Stimulated activated CD4-positive, alpha-beta T cell treated with anti-CD3 and anti-CD28 coated beads, Interleukin-4, amount 100 ng/mL, for 24 hours (primary cell): Measurements from ENCODE around the gene INPP4B.
"Not testable (repeated sequence)": the region's sequence is repeated elsewhere in the genome, so short reads cannot be mapped to it uniquely, and the experiment has no call there.

Source experiments
- DNase-seq: peaks from one replicate; pipeline ENCODE4 v3.0.0-alpha.2; 2020

The INPP4B gene

GRCh38 chr4:142671516-142671915 lies 174.6 kb downstream of the INPP4B start:
- no peak for DNase-seq

- DNase-seq, result no peak
Measured at GRCh38 chr4:142663828-142664227, 182.3 kb downstream of the INPP4B start.

- no peak for DNase-seq
Measured at GRCh38 chr4:142660728-142661127, 185.4 kb downstream of the INPP4B start.

- DNase-seq, result peak; percentile 6
Measured at GRCh38 chr4:142656178-142656577, 189.9 kb downstream of the INPP4B start.

GRCh38 chr4:142648378-142648777 lies 197.7 kb downstream of the INPP4B start:
- no peak for DNase-seq

GRCh38 chr4:142645475-142646108 lies 200.5 kb downstream of the INPP4B start:
- DNase-seq, result no peak

- DNase-seq, result not testable (repeated sequence)
Measured at GRCh38 chr4:142644628-142645027, 201.5 kb downstream of the INPP4B start.

- DNase-seq, result no peak
Measured at GRCh38 chr4:142637614-142638013, 208.5 kb downstream of the INPP4B start.

GRCh38 chr4:142631836-142632235 lies 214.3 kb downstream of the INPP4B start:
- no peak for DNase-seq

GRCh38 chr4:142615324-142615665 lies 230.8 kb downstream of the INPP4B start:
- DNase-seq, result no peak

GRCh38 chr4:142614621-142615323 lies 231.3 kb downstream of the INPP4B start:
- no peak for DNase-seq

- no peak for DNase-seq
Measured at GRCh38 chr4:142607976-142608375, 238.1 kb downstream of the INPP4B start.

GRCh38 chr4:142600952-142601351 lies 245.1 kb downstream of the INPP4B start:
- DNase-seq, result no peak

- no peak for DNase-seq
Measured at GRCh38 chr4:142598132-142598531, 248.0 kb downstream of the INPP4B start.

- no peak for DNase-seq
Measured at GRCh38 chr4:142596595-142596994, 249.5 kb downstream of the INPP4B start.

GRCh38 chr4:142596121-142596520 lies 250.0 kb downstream of the INPP4B start:
- no peak for DNase-seq

- DNase-seq, result no peak
Measured at GRCh38 chr4:142595222-142595871, 250.8 kb downstream of the INPP4B start.

- no peak for DNase-seq
Measured at GRCh38 chr4:142585411-142585810, 260.7 kb downstream of the INPP4B start.

GRCh38 chr4:142583708-142584107 lies 262.4 kb downstream of the INPP4B start:
- no peak for DNase-seq

- peak; percentile 17 for DNase-seq
Measured at GRCh38 chr4:142582340-142582739, 263.8 kb downstream of the INPP4B start.

- DNase-seq, result no peak
Measured at GRCh38 chr4:142581881-142582280, 264.2 kb downstream of the INPP4B start.

GRCh38 chr4:142579443-142579842 lies 266.7 kb downstream of the INPP4B start:
- DNase-seq, result no peak

- DNase-seq, result no peak
Measured at GRCh38 chr4:142574306-142574705, 271.8 kb downstream of the INPP4B start.

- no peak for DNase-seq
Measured at GRCh38 chr4:142572071-142572470, 274.0 kb downstream of the INPP4B start.
